SH-SY5Y (cell line): ENCODE results near the gene TIMP4.

Source experiments
- GATA2 ChIP-seq: IDR thresholded peaks from 2 replicates; pipeline ENCODE4 v1.6.1; 2011; ENCODE audit warnings: mild to moderate bottlenecking, low read depth, low read length
- GATA3 ChIP-seq: IDR thresholded peaks from 2 replicates; pipeline ENCODE4 v1.6.1; 2011; ENCODE audit warnings: low read depth, mild to moderate bottlenecking, low read length, moderate library complexity

The TIMP4 gene

DNA sequence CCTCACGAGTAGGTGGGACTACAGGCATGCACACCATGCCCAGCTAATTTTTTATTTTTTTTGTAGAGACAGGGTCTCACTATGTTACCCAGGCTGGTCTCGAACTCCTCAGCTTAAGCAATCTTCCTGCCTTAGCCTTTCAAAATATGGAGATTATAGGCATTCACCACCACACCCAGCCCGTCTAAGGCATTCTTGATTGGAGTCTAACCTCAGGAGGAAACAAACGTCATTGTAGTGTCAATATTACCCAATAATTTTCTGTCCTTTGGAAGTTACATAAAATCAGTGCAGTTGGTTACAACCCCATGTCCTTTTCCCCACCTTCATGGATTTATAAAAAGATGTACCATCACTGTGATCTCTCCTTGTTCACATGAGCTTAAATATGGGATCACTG, 41.8 kb downstream of the TIMP4 start:
- TF ChIP-seq GATA3 (no peak), GATA2 (no peak)

DNA sequence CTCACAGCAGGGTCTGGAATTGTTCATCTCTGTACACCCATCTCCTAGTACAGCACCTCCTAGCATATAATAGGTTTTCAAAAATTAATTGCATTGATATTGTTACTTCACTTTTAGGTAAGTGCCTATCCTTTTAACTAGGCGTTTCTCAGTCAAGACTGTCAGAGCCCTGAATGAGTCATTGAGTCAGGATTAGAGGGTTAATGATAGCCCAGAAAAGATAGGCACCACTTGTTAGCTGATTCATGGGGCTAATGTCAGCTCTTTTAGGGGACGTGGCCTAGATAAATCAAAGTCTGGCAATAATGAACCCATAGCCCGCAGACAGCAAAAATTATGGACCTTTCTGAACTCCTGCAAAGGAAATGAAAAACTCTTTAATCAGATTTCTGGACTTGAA, 42.9 kb downstream of the TIMP4 start:
- TF ChIP-seq GATA3 (no peak), GATA2 (no peak)

DNA sequence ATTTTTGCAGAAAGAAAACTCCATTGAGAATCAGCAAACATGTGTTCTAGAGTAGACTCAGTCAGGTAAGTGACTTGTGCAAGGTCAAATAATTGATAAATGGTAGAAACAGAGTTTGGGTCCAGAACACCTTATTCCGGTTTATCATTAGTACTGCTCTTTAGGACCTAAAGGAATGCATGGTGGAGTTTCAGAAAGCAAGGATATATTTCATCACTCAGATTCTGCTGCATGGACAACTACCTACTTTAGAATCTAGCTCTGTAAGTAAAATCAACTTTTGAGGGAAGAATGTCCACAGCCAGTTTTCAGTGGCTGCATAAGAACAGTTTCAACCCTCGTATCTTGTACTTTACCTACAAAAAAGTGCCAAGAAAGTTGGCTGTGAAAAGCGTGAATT, 43.6 kb downstream of the TIMP4 start:
- TF ChIP-seq GATA3 = no peak
- no peak for TF ChIP-seq GATA2

DNA sequence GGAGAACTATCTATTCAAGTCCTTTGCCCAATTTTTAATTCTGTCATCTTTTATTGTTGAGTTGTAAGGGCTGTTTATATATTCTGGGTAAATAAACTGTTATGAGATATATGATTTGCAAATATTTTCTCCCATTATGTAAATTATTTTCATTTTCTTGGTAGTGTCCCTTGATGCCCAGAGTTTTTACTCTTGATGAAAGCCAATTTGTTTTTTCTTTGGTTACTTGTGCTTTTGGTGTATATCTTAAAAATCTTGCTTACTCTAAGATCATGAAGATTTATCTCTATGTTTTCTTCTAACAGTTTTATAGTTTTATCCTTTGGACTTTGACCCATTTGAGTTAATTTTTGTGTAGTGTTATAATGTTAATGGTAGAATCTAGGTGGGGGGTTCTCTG, 44.5 kb downstream of the TIMP4 start:
- TF ChIP-seq GATA3 = no peak
- no peak for TF ChIP-seq GATA2

DNA sequence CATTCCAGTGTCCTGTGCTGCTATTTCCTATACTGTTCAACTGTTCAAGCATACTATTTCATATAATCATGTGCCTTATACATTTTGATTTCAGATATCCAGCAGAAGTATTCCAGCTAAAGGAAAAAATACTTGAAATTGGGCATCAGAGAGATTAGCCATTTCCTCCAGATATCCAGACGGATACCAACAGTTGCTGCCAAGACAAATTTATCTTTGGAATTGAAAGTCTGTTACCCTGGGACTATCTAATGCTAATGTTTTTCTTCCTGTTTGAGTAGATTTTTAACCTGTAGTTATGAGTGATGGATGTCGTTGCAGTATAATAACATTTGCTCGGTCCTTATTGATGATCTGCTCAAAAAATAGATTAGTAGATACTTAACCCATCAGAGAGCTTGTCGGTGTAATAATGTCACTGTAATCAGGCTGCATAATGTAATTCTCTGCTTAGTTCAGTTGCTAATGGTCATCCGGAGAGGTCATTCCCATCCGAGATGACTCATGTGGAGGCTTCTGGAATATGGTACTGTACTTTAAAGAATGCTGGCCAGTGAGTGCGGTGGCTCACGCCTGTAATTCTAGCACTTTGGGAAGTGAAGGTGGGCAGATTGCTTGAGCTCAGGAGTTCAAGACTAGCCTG, 51.5 kb downstream of the TIMP4 start:
- TF ChIP-seq GATA2 (no peak), GATA3 (no peak)
